DMS79 treated with DMSO at 0.1 percent for 48 hours (cell line): ENCODE measurements around the gene SCYGR6.
"Not testable (repeated sequence)": the region's sequence is repeated elsewhere in the genome, so short reads cannot be mapped to it uniquely, and the experiment has no call there.

Experiments used
- DNase-seq: peaks from one replicate; lab custom pipeline; 2025; lab: John Stamatoyannopoulos, UW

The SCYGR6 gene, protein sequence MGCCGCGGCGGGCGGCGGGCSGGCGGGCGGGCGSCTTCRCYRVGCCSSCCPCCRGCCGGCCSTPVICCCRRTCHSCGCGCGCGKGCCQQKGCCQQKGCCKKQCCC

DNA sequence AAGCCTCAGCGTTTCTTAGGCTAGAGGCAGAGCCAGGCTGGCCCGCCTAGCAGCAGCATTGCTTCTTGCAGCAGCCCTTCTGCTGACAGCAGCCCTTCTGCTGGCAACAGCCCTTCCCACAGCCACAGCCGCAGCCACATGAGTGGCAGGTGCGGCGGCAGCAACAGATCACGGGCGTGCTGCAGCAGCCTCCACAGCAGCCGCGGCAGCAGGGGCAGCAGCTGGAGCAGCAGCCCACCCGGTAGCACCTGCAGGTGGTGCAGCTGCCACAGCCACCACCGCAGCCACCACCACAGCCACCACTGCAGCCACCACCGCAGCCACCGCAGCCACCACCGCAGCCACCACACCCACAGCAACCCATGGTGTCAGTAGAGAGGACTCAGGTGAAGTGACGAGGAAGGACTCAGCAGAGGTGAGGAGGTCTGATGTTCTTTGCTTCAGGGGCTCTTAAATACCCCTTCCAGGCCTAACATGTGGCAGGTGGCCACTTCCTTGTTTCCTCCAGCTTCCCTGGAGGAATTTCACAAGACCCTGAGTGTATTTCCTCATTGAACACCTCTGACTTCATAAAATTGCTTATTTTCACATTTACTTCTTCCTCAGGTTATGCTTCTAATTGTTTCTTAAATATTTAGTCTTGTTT, at the start of gene SCYGR6:
TSS of gene SCYGR6 (minus strand) at position 364 of the 646 bp plus-strand sequence. CDS start at position 364, 0 bp downstream.
- no peak for DNase-seq

DNA sequence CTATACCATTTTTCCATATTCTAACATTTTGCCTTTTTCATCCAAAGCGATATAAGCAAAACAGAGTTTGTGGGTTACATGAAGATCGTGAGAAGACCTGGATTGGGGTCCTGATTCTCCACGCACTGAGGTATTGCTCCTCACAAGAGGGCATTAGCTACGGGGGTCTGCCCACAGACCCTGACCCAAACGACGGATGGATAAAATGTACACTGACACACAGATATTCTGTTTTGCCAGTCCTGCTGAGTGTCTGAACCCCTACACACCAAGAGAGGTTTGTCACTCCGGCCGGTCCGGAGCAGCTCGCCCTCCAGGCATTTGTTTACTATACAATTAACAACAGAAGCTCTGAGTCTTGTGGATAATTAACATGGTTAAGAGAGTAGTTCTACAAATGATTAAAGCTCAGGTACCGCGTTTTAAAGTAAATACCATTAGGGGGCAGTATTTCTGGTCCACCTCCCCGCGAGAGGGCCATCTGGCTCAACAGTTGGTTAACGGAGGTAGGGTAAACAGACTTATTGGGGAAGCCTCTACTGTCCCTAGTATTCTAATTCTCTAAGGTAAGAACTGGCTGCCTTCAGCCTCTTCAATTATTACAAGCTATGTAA, 49.6 kb upstream of the SCYGR6 start:
- DNase-seq, result no peak

DNA sequence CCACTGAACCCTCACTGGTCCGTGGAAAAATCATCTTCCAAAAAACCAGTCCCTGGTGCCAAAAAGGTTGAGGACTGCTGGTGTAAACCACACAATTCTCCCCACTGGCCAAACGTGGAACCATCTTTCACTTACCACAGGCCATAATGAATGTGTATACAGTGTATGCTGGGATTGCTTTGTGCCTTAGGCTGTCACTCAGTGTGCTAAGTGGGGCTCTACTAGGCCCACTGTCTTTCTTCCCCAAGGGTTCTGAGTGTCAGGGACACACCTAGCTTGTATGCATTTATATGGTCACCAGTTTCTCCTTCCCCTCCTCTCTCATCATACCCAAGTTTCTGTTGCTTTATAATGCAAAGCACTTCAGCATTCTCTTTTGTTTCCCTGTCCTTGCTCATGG, 48.4 kb upstream of the SCYGR6 start:
- DNase-seq, result no peak

DNA sequence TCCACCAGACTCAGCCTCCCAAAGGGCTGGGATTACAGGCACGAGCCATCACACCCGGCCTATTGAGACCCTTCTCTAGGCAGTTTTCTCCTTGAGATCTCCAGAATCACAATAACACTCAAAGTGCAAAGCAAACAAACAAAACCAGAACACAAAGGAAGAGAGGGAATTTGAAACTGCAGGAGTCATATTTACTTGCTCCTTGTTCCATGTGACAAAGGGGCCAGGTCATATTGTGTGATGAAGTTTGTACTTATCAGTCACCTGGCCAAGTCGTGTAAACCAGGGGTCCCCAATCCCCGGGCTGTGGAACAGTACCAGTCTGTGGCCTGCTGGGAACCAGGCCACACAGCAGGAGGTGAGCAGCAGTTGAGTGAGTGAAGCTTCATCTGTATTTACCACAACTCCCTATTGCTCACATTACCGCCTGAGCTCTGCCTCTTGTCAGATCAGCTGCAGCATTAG, 47.7 kb upstream of the SCYGR6 start:
- DNase-seq, result peak; percentile 21

DNA sequence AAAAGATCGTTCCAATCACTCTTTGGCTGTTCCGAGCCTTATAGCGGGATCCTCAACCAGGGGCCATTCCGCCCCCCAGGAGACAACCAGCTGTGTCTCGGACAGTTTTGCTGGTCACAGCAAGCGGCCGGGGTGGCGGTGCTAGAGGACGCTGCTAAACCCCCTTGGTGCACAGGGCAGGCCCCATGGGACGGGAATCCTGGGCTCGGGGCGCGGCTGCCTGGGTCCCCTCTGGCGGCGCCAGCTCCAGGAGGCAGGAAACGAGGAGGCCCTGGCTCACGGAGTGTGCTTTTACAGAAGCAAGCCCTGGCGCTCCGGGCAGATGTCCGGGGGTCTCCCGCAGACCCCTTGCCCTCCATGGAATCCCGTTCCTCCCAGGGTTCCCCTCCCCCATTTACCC, 43.3 kb upstream of the SCYGR6 start:
- no peak for DNase-seq

DNA sequence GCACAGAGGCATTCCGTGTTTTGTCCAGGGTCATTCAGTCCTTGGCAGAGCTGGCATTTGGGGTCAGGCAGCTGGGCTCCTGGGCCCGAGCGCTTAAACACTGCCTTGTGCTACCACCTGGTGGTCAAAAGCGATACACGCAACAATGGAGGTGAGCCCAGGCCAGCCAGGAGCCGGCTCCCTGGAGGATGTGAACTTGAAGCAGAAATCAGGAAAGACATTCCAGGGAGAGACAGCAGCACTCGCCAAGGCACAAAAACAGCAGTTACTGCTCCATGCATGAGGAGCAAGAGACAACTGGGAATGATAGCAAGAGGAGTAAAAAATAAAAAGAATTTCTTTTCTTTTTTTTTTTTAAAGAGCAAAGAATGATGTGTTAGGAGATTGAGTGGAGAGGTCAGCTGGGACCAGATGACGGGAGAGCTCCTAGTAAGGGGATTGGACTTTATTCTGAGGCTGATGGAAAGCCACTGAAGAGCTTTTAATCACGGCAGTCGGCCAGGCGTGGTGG, 41.9 kb upstream of the SCYGR6 start:
- peak; percentile 52 for DNase-seq

DNA sequence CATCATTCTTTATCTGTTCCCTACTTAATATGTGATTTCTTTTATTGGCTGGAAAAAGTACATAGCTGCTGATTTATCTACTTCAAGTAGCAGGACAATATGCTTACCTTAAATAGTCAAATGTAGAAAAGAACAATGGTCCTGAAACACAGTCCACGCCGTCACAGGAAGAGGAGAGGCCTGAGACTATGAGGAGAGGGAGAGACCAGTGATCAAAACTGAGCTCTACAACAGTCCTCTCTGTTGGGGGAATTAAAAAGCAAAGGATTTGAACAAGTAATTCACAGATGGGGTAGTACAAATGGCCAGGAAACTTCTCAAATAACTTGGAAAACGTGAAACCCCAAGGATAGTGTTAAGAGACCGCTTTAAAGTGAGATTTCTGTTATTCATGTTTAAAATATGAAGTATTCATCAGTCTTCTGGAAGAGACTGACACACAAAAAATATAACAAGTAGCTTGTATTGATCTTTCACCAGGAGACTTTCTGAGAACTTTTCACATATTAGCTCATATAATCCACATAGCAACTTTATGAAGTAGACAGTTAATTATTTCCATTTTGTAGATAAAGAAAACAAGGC, 41.3 kb upstream of the SCYGR6 start:
- no peak for DNase-seq

DNA sequence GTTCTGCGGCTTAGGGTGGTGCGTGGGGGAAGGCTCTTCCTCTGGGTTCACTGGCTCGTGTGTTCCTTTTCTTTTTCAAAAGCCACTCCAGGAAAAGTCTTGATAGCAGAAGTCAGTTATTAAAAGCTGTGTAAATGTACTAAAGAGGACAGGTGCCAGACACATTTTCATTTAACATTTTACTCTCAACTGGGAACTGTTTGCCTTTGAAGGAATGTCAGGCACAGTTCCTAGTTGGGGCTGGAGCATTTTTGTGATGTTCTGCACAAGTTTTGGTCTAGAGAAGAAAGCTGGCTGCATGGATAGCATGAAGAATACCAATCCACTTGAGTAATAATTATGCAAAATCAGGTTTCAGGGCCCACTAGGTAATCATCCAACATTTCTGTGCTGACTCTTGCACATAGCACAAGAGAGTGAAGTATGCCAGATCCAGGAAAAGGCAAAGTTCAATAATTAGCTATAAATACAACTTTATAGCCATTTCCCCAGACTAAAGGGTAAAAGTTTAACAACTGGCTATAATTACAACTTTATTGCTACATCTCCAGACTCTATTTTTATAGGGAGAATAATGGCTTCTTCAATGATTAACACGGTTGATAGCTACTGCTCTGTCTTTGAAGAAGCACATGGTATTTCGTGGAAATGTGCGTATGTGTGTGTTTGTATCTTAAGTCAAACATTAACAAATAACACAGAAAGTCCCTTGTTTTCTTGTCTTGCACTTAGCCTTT, 37.4 kb upstream of the SCYGR6 start:
- DNase-seq, result no peak

DNA sequence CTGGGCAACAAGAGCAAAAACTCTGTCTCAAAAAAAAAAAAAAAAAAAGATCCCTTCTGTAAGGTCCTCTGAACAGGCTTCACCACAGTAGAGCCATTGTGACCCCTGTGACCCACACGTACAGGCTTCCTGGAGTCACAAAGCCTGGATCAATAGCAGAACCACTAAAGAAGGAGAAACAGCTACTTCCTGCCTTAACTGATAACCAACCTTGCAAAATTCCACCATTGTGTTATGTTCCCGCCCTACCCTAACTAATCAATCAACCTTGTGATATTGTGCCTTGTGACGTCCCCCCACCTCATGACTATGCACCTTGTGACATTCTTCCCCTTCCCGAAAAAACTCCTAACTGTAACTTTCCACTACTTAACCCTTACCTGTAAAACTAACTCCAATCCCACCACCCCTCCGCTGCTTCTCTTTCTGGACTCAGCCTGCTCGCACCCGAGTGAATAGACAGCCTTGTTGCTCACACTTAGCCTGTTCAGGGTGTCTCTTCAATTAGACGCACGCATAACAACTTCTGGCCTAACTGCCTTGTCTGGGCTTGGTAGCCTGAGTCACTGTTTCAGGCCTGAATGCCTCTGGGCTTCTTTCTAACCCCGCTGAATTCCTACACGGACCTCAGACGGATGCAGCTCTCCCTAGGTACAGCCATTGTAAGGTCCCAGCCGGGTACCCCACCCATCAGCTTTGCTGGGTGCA, 35.0 kb upstream of the SCYGR6 start:
- DNase-seq, result no peak

DNA sequence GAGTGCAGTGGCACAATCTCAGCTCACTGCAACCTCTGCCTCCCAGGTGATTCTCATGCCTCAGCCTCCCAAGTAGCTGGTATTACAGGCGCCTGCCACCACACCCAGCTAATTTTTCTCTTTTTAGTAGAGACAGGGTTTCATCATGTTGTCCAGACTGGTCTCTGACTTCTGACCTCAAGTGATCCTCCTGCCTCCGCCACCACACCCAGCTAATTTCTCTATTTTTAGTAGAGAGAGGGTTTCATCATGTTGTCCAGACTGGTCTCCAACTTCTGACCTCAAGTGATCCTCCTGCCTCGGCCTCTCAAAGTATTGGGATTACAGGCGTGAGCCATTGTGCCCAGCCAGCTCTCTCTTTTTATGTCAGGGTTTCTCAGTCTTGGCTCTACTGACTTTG, 31.7 kb upstream of the SCYGR6 start:
- DNase-seq, result not testable (repeated sequence)

DNA sequence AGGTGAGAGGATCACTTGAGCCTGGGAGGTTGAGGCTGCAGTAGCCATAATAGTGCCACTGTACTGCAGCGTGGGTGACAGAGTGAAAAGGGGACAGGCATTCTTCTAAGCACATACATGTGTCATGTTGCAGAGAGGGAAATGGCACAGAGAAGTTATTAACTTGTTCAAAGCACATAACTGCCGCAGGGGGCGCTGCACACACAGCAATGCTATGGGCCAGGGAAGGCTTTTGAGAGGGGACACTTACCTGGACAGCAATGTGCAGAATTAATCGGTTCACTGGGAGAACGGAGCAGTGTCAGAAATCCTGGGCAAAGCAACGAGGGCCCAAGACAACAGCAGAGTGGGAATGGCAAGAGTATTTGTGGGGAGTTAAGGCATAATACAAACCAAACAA, 23.5 kb upstream of the SCYGR6 start:
- DNase-seq, result no peak

DNA sequence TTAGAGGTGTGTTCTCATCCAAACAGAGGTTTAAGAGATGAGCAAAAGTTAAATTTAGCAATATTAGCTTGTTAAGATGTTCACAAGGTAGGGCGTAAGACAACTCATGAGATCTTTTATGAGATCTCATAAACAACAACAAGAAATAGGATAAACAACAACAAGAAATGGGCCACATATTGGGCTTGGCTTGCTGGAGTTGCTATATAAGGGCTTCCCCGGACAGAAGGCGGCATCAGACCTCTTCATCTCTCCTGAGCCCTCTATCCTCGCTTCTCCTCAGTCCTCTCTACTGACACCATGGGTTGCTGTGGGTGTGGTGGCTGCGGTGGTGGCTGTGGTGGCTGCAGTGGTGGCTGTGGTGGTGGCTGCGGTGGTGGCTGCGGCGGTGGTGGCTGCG, 21.0 kb upstream of the SCYGR6 start, which contains the start of gene SCYGR8:
TSS of gene SCYGR8 (plus strand) at position 301 of the 400 bp plus-strand sequence. CDS start at position 301, 0 bp downstream.
- DNase-seq, result no peak

DNA sequence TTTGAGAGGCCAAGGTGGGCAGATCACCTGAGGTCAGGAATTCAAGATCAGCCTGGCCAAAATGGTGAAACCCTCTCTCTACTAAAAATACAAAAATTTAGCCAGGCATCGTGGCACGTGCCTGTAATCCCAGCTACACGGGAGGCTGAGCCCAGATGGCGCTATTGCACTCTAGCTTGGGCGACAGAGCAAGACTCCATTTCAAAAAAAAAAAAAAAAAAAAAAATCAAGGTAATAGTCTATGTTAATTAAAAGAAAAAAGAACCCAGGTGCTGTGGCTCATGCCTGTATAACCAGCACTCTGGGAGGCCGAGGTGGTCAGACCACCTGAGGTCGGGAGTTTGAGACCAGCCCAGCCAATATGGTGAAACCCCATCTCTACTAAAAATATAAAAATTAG, 16.1 kb upstream of the SCYGR6 start:
- not testable (repeated sequence) for DNase-seq

DNA sequence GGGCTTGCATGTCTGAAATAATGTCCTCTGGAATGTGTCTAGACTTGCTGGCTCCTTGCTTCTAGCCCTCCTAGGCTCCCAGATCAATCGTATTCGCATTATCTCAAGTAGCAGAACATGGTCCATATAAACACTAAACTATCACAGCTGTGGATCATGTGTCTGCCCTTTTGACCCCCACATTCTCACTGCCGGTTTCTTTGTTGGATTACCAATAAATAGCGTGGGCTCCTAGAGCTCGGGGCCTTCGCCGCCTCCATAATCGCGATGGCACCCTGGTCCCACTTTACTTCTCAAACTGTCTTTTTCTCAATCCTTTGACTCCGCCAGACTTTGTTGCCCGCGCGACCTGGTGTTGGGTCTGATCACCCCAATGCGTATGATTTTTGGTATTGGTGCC, 14.8 kb upstream of the SCYGR6 start:
- no peak for DNase-seq

DNA sequence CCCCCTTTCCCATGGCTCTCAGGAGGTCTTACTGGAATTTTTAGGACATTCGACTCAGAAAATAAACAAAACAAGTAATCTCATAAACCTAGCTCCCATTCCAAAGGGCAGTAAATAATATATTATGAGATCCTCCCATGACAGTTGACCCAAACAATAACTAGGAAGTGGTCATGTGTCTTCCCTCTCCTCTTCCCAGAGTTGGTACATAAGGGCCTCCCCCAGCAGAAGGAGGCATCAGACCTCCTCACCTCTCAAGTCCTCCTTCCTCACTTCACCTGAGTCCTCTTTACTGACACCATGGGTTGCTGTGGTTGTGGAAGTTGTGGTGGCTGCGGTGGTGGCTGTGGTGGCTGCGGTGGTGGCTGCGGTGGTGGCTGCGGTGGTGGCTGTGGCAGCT, 3.5 kb upstream of the SCYGR6 start, which contains the start of gene SCYGR7:
TSS of gene SCYGR7 (plus strand) at position 301 of the 400 bp plus-strand sequence. CDS start at position 301, 0 bp downstream.
- DNase-seq, result no peak

DNA sequence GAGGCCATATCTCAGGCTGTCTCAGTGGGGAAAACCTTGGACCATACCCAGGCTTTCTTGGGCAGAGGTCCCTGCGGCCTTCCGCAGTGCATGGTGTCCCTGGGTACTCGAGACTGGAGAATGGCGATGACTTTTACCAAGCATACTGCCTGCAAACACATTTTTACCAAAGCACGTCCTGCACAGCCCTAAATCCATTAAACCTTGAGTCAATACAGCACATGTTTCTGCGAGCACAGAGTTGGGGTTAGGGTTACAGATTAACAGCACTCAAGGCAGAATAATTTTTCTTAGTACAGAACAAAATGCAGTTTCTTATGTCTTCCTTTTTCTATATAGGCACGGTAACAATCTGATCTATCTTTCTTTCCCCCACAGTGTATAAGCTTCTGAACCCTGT, 1.7 kb downstream of the SCYGR6 start:
- not testable (repeated sequence) for DNase-seq

DNA sequence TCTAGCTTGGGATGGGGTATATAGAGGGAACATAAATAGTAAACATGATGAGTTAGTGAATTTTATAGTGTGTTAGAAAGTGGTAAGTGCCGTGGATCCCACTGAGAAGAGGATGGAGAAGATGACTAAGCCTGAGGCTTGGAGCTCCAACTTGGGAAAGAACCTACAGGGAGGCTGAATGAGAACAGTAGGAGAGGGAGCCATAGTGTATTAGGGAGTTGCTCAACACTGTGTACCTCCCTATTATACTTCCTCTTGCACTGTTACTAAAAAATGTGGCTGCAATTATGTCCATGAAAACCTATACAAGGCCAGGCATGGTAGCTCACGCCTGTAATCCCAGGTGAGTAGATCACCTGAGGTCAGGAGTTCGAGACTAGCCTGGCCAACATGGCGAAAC, 3.9 kb downstream of the SCYGR6 start:
- no peak for DNase-seq

DNA sequence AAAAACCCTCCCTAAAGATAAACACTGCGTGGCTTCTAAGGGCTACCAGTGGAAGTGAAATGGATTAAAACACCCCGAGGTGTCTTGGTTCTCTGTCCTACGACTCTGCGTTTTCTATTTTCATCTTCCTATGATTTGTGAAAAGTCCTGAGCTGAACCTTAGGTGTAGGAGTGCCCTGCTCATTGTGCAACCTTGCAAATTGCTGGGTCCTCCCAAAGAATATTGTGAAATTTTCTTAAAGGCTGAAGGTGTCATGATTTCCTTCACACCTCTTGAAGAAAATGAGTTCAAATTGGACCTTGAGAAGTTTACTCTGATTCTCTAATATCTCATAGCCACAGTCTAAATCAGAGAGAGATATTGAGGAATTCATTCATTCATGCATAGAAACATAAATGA, 4.9 kb downstream of the SCYGR6 start:
- no peak for DNase-seq

DNA sequence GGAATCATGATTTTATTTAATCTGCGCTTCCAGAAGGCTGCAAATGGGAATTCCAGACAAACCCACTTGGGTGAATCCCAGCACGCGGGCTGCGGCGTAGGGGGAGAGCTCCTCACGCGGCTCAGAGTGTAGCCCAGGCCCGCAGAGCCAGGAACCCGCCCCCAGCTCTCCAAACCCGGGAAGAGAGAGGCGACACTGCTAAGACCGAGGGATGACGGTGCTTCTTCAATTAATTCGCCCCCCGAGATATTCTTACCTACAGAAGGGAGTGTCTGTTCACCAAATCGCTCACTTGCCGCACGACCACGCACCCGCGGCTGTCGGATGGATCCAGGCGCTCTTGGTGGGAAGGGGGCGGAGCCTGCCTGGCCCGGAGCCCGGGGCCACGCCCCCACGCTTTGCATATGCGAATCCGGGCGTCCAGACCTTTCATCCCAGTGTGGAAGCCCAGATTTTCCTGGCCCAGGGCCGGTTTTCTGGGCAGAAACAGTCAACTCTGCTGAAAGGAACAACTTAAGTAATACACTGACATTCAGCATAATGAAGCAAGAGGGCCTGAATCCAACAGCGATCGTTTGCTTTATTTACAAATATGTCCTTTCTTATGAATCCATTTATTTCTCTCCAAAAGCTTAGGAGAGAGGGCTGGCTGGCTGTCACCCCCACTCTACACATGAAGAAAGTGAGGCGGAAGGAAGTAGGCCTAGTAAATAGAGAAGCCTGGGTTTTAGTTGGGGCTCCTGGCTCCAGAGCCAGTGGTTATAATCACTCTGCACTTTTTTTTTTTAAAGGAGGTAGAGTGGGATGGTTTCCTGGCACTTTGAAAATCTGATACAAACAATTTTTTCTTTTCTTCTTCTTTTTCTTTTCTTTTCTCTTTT, 6.6 kb downstream of the SCYGR6 start, which contains the start of gene SLC19A3:
TSS of gene SLC19A3 (minus strand) at position 342 of the 881 bp plus-strand sequence. CDS start 15,710 bp downstream, outside the sequence.
- peak; percentile 11 for DNase-seq

DNA sequence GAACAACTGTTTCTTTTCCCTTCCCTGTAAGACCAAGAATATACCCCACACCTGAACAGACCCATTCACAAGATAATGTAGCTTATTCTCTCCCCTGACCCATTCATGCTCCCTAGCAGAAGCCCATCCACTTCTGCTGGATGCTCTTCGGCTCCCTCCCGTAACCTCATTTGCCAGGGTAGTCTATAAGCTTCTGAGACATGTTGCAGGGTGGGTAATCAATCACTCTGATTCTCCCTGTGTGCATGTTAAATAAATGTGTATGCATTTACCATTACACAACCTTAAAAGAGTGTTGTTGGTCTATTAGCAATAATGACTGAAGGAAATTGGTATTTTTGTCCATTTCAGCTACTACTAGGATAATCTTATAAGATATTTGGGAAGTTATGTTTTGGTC, 8.1 kb downstream of the SCYGR6 start:
- no peak for DNase-seq
